Mammary epithelial cell (primary cell): Measurements from ENCODE around the gene ASIC1.

Experiments
- EZH2 ChIP-seq: IDR thresholded peaks from 2 replicates; pipeline ENCODE4 v1.6.1; 2012; ENCODE audit warnings: low read length, inconsistent platforms, borderline replicate concordance
- TF ChIP-seq, protein P1 (sequence below), 2 donors: IDR thresholded peaks in 1 of 2; conservative IDR thresholded peaks in 1 of 2; 2 replicates each; pipeline ENCODE4 v1.5.1; 2011 to 2012; ENCODE audit warnings: inconsistent platforms in 2 of 2, low read length in 2 of 2, mild to moderate bottlenecking in 2 of 2, control low read depth in 1 of 2, low read depth in 1 of 2; ENCODE audit not compliant: insufficient read depth in 1 of 2; ENCODE audit errors: extremely low read depth in 1 of 2

DNA sequence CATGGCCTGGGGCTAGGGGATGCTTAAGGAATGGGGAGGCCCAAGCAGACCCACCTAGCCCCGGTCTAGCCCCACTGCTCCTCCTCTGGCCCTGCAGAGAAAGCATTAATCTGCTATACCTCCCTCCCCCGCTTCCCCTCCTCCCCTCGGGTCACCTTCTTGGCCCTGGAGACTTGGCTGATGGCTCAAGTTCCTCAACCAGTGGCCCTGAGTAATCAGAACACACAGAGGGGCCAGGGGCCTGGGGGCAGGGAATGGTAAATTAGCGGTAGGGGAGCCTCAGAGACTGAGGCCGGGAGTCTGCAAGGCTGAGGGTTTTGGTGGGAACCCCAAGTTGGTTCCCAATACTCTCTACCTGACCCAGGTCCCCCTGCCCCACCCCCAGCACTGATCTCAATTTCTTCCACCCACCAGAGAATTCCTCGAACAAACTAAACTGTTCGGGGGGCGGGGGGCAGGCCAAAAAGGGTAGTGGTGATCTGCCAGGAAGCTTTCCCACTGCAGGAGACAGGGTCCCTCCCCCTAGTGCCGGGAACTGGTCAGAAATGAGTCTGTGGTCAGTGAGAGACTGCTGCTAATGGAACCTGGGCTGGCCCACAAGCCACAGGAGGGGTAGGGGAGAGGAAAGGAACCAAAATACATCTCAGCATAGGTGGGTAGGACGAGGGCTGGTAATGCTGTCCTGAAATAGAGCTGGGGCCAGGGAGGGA lies 15.0 kb downstream of the ASIC1 start:
- TF ChIP-seq, protein P1, sequence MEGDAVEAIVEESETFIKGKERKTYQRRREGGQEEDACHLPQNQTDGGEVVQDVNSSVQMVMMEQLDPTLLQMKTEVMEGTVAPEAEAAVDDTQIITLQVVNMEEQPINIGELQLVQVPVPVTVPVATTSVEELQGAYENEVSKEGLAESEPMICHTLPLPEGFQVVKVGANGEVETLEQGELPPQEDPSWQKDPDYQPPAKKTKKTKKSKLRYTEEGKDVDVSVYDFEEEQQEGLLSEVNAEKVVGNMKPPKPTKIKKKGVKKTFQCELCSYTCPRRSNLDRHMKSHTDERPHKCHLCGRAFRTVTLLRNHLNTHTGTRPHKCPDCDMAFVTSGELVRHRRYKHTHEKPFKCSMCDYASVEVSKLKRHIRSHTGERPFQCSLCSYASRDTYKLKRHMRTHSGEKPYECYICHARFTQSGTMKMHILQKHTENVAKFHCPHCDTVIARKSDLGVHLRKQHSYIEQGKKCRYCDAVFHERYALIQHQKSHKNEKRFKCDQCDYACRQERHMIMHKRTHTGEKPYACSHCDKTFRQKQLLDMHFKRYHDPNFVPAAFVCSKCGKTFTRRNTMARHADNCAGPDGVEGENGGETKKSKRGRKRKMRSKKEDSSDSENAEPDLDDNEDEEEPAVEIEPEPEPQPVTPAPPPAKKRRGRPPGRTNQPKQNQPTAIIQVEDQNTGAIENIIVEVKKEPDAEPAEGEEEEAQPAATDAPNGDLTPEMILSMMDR (conservative IDR thresholded peaks at IDR 0.05 in 1 of 2, IDR thresholded peaks at IDR 0.05 in 1 of 2; ENCODE audit: extremely low read depth in 1 of 2, insufficient read depth in 1 of 2, low read depth in 1 of 2, low read length in 2 of 2) = no peak
- TF ChIP-seq EZH2 = no peak
